GM12878 (cell line): ENCODE results near the gene PRMT2. TPM values are rescaled to one million over a fixed set of nuclear protein-coding genes. Genes with fewer than 3 reads are reported as not detected.

ENCODE experiments used
- ATAC-seq: fragments of 200-7000 bp; cut with Tn5 transposase; 3 replicates; pipeline ENCODE4 v1.9.1; 2020; ENCODE audit warnings: mild to moderate bottlenecking, moderate library complexity
- BruUV-seq: library from RNA; stranded (reverse); fragments of 400-500 nt; replicated peaks from 2 replicates; lab custom pipeline; 2021; lab: Mats Ljungman, UMichigan
- CTCF ChIA-PET: fragments of 300-600 bp; sonication (Branson Sonifier 250); formaldehyde crosslinking; extraction: SDS; loops from one replicate; lab custom pipeline; 2021; ENCODE audit warnings: inconsistent platforms; lab: Yijun Ruan, JAX
- POLR2A ChIA-PET: fragments of 350-600 bp; formaldehyde crosslinking; extraction: SDS; loops from one replicate; lab custom pipeline; 2021; ENCODE audit warnings: inconsistent platforms; lab: Charles Lee
- RAD21 ChIA-PET: fragments of 300-600 bp; sonication (Branson Sonifier 250); formaldehyde crosslinking; loops from one replicate; lab custom pipeline; 2023; ENCODE audit warnings: antibody characterized with exemption; ENCODE audit not compliant: unreplicated experiment; lab: Charles Lee
- SMC1A ChIA-PET: fragments of 300-600 bp; sonication (Branson Sonifier 250); formaldehyde crosslinking; loops from one replicate; lab custom pipeline; 2023; ENCODE audit not compliant: unreplicated experiment, uncharacterized antibody; lab: Charles Lee
- DNase-seq: peaks from one replicate; pipeline ENCODE4 v3.0.0-alpha.2; 2011; ENCODE audit warnings: low read depth, low spot score
- FAIRE-seq: peaks from 3 replicates; lab custom pipeline; 2011; peaks lifted over from hg19 to GRCh38; lab: Jason Lieb, UNC
- H2AFZ ChIP-seq: 2 replicates; pipeline ENCODE4 v1.6.0; 2011; ENCODE audit warnings: low read depth, low read length, control low read depth; ENCODE audit not compliant: control insufficient read depth
- H3K27ac ChIP-seq: 2 replicates; pipeline ENCODE4 v1.5.1; 2011; ENCODE audit warnings: control low read depth; ENCODE audit not compliant: control insufficient read depth, insufficient read depth
- H3K27me3 ChIP-seq, 2 experiments: replicated peaks in 1 of 2; 2 replicates each; pipeline versions ENCODE4 v1.6.0 to v1.6.1; 2011; ENCODE audit warnings: low read length in 1 of 2; ENCODE audit not compliant: control insufficient read depth in 2 of 2, insufficient read depth in 2 of 2
- H3K36me3 ChIP-seq, 2 experiments: 2 replicates each; pipeline ENCODE4 v1.5.1; 2011; ENCODE audit warnings: low read length in 1 of 2; ENCODE audit not compliant: control insufficient read depth in 2 of 2, insufficient read depth in 2 of 2
- H3K4me1 ChIP-seq: 2 replicates; pipeline ENCODE4 v1.6.1; 2011; ENCODE audit warnings: mild to moderate bottlenecking, low read length, moderate library complexity, mixed read lengths; ENCODE audit not compliant: control insufficient read depth, insufficient read depth
- H3K4me2 ChIP-seq: 2 replicates; pipeline ENCODE4 v1.6.0; 2011; ENCODE audit warnings: control low read depth; ENCODE audit not compliant: control insufficient read depth, insufficient read depth
- H3K4me3 ChIP-seq: fragments of 200-600 bp; sonication (generic); 2 replicates; pipeline ENCODE4 v1.5.1; 2016
- H3K79me2 ChIP-seq: 2 replicates; pipeline ENCODE4 v1.6.0; 2011; ENCODE audit warnings: low read length; ENCODE audit not compliant: control insufficient read depth, insufficient read depth
- H3K9ac ChIP-seq: 2 replicates; pipeline ENCODE4 v1.8.0; 2011; ENCODE audit warnings: low read length, control low read depth, mixed read lengths; ENCODE audit not compliant: control insufficient read depth, insufficient read depth
- H3K9me3 ChIP-seq: replicated peaks from 3 replicates; pipeline ENCODE4 v1.5.1; 2011; ENCODE audit warnings: mild to moderate bottlenecking, low read length; ENCODE audit not compliant: control insufficient read depth, insufficient read depth
- H4K20me1 ChIP-seq: 2 replicates; pipeline ENCODE4 v1.6.0; 2011; ENCODE audit not compliant: control insufficient read depth, insufficient read depth
- BACH1 ChIP-seq: fragments of 450-650 bp; IDR thresholded peaks from 2 replicates; pipeline ENCODE4 v1.6.1; 2017; ENCODE audit warnings: mild to moderate bottlenecking, borderline replicate concordance
- BCL11A ChIP-seq: IDR thresholded peaks from 2 replicates; pipeline ENCODE4 v1.6.1; 2011; ENCODE audit warnings: low read depth, low read length
- CBX5 ChIP-seq: sonication (generic); IDR thresholded peaks from 2 replicates; pipeline ENCODE4 v1.6.1; 2016; ENCODE audit warnings: low read depth, moderate library complexity, mild to moderate bottlenecking, inconsistent platforms
- CHD1 ChIP-seq: IDR thresholded peaks from 2 replicates; pipeline ENCODE4 v1.6.1; 2012; ENCODE audit warnings: low read depth, low read length, improper control_type of control experiment
- CHD4 ChIP-seq: fragments of 200-600 bp; sonication (generic); IDR thresholded peaks from 2 replicates; pipeline ENCODE4 v1.6.1; 2016; ENCODE audit warnings: mild to moderate bottlenecking
- EGR1 ChIP-seq, 2 experiments: IDR thresholded peaks; 1 replicate in 1 of 2; 2 replicates in 1 of 2; pipeline ENCODE4 v1.6.1; 2011 to 2012; ENCODE audit warnings: low read depth in 2 of 2, low read length in 2 of 2, borderline replicate concordance in 1 of 2, mild to moderate bottlenecking in 1 of 2, moderate library complexity in 1 of 2
- ETV6 ChIP-seq, 2 experiments: fragments of 450-650 bp in 1 of 2; IDR thresholded peaks in 1 of 2; conservative IDR thresholded peaks in 1 of 2; 2 replicates each; pipeline ENCODE4 v1.6.1; 2014; ENCODE audit warnings: antibody characterized with exemption in 1 of 2, borderline replicate concordance in 1 of 2, low read depth in 1 of 2, mild to moderate bottlenecking in 1 of 2, moderate library complexity in 1 of 2
- GABPA ChIP-seq: IDR thresholded peaks from 2 replicates; pipeline ENCODE4 v1.6.1; 2014; ENCODE audit warnings: antibody characterized with exemption, low read depth, mild to moderate bottlenecking, inconsistent platforms
- HDAC2 ChIP-seq: fragments of 200-600 bp; sonication (generic); IDR thresholded peaks from 2 replicates; pipeline ENCODE4 v1.6.1; 2017
- MEF2B ChIP-seq: fragments of 450-650 bp; IDR thresholded peaks from 2 replicates; pipeline ENCODE4 v1.6.1; 2018; ENCODE audit warnings: mild to moderate bottlenecking, moderate library complexity; ENCODE audit not compliant: partially characterized antibody, poor library complexity, severe bottlenecking
- POLR2A ChIP-seq: IDR thresholded peaks from 2 replicates; pipeline ENCODE4 v1.6.1; 2011; ENCODE audit warnings: low read depth, mild to moderate bottlenecking, low read length
- RCOR1 ChIP-seq: conservative IDR thresholded peaks from 2 replicates; pipeline ENCODE4 v1.6.1; 2012; ENCODE audit warnings: low read depth, low read length, improper control_type of control experiment
- SIX5 ChIP-seq: IDR thresholded peaks from 2 replicates; pipeline ENCODE4 v1.6.1; 2011; ENCODE audit warnings: mild to moderate bottlenecking, low read depth, low read length, moderate library complexity; ENCODE audit not compliant: severe bottlenecking
- YBX1 ChIP-seq: fragments of 450-650 bp; IDR thresholded peaks from 2 replicates; pipeline ENCODE4 v1.6.1; 2016; ENCODE audit warnings: antibody characterized with exemption
- ZNF217 ChIP-seq: fragments of 450-650 bp; IDR thresholded peaks from 2 replicates; pipeline ENCODE4 v1.6.1; 2017; ENCODE audit warnings: antibody characterized with exemption, mild to moderate bottlenecking
- ZNF384 ChIP-seq: IDR thresholded peaks from 2 replicates; pipeline ENCODE4 v1.6.1; 2012; ENCODE audit warnings: low read depth, mild to moderate bottlenecking, low read length, improper control_type of control experiment, borderline replicate concordance
- ZNF622 ChIP-seq: fragments of 450-650 bp; IDR thresholded peaks from 2 replicates; pipeline ENCODE4 v1.6.1; 2017; ENCODE audit warnings: mild to moderate bottlenecking, inconsistent platforms
- ZSCAN29 ChIP-seq: fragments of 450-650 bp; IDR thresholded peaks from 2 replicates; pipeline ENCODE4 v1.6.1; 2017; ENCODE audit warnings: mild to moderate bottlenecking, moderate library complexity
- WGBS: methylation state at CpG from one replicate; pipeline ENCODE4 v1.1.6; 2016; ENCODE audit warnings: low lambda C conversion rate; ENCODE audit not compliant: insufficient replicate concordance, insufficient coverage; ENCODE audit errors: missing lambda C conversion rate; 5-methylcytosine and 5-hydroxymethylcytosine counted together
- in situ Hi-C: fragments of 300-500 bp; cut with MboI; formaldehyde crosslinking; loops from 9 replicates; pipeline ENCODE4 v1.14.3; 2018; ENCODE audit warnings: mixed read lengths
- intact Hi-C: fragments of 100-400 bp; cut with micrococcal nuclease; formaldehyde crosslinking; loops from one replicate; pipeline ENCODE4 v1.14.2; 2022; ENCODE audit not compliant: unreplicated experiment
- polyA plus RNA-seq, 11 experiments: library from polyadenylated mRNA; depleted of rRNA in 4 of 11; unstranded in 6 of 11; stranded (reverse) in 5 of 11; fragments of >200 nt; fragmentation: Nextera tagmentation in 4 of 11; fragmentation: Illumina TruSeq in 1 of 11; extraction: Ambion mirVana in 4 of 11; extraction: Trizol in 1 of 11; gene quantifications; 1 replicate in 1 of 11; 2 replicates in 10 of 11; pipeline versions ENCODE4 v1.2.1 to v1.2.3, GENCODE V29; 2011 to 2016; ENCODE audit warnings: inconsistent platforms in 2 of 11, missing spikeins in 2 of 11, low read depth in 1 of 11
- total RNA-seq, 4 experiments: library from RNA; depleted of rRNA in 3 of 4; stranded (reverse); fragments of >200 nt in 3 of 4; fragmentation: Illumina TruSeq in 1 of 4; extraction: Trizol in 1 of 4; gene quantifications; 2 replicates each; pipeline versions ENCODE4 v1.2.1 to v1.2.3, GENCODE V29; 2013 to 2021
- TF ChIP-seq, protein P1 (sequence below): fragments of 450-650 bp; formaldehyde crosslinking; IDR thresholded peaks from 2 replicates; pipeline ENCODE4 v1.4.0; 2020; ENCODE audit warnings: mild to moderate bottlenecking, moderate library complexity
- TF ChIP-seq, protein P2 (sequence below): fragments of 450-650 bp; IDR thresholded peaks from 2 replicates; pipeline ENCODE4 v1.6.1; 2016; ENCODE audit warnings: mild to moderate bottlenecking

The PRMT2 gene
- total and polyA plus RNA-seq, 10 of the 15 experiments (the other 5 are each of a cell fraction or from before 2014, with no cell fraction given), result 16.1 to 48.6 (median 36.2) TPM

DNA sequence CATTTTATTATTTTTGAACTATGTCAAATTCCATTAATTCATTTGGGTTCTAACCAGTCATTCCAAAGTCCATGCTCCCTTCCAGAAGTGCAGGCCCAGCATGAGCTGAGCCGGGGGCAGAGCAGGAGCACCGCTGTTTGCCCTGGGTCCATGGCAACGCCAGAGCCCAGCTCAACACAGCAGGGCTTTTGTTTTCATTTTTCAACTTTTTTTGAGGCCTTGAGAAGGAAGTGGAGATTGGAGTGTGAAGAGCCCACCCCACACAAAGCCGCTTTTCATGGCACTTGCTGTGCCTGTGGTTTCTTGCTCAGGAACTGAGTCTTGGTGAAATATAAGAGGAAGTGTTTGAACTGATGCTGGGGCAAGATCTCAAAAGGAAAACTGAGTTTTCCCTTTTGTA lies 13.2 kb upstream of the PRMT2 start (continued):
- TF ChIP-seq ZNF384 (peak; percentile 39; the same call in 1 of the 2 replicates), YBX1 (no peak)
- TF ChIP-seq, protein P1, sequence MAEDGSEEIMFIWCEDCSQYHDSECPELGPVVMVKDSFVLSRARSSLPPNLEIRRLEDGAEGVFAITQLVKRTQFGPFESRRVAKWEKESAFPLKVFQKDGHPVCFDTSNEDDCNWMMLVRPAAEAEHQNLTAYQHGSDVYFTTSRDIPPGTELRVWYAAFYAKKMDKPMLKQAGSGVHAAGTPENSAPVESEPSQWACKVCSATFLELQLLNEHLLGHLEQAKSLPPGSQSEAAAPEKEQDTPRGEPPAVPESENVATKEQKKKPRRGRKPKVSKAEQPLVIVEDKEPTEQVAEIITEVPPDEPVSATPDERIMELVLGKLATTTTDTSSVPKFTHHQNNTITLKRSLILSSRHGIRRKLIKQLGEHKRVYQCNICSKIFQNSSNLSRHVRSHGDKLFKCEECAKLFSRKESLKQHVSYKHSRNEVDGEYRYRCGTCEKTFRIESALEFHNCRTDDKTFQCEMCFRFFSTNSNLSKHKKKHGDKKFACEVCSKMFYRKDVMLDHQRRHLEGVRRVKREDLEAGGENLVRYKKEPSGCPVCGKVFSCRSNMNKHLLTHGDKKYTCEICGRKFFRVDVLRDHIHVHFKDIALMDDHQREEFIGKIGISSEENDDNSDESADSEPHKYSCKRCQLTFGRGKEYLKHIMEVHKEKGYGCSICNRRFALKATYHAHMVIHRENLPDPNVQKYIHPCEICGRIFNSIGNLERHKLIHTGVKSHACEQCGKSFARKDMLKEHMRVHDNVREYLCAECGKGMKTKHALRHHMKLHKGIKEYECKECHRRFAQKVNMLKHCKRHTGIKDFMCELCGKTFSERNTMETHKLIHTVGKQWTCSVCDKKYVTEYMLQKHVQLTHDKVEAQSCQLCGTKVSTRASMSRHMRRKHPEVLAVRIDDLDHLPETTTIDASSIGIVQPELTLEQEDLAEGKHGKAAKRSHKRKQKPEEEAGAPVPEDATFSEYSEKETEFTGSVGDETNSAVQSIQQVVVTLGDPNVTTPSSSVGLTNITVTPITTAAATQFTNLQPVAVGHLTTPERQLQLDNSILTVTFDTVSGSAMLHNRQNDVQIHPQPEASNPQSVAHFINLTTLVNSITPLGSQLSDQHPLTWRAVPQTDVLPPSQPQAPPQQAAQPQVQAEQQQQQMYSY (CRISPR knock-in tag), result no peak
- TF ChIP-seq, protein P2, sequence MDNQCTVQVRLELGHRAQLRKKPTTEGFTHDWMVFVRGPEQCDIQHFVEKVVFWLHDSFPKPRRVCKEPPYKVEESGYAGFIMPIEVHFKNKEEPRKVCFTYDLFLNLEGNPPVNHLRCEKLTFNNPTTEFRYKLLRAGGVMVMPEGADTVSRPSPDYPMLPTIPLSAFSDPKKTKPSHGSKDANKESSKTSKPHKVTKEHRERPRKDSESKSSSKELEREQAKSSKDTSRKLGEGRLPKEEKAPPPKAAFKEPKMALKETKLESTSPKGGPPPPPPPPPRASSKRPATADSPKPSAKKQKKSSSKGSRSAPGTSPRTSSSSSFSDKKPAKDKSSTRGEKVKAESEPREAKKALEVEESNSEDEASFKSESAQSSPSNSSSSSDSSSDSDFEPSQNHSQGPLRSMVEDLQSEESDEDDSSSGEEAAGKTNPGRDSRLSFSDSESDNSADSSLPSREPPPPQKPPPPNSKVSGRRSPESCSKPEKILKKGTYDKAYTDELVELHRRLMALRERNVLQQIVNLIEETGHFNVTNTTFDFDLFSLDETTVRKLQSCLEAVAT, result 0 out of 2 replicates have a peak, but pooled peaks have one; percentile 19

DNA sequence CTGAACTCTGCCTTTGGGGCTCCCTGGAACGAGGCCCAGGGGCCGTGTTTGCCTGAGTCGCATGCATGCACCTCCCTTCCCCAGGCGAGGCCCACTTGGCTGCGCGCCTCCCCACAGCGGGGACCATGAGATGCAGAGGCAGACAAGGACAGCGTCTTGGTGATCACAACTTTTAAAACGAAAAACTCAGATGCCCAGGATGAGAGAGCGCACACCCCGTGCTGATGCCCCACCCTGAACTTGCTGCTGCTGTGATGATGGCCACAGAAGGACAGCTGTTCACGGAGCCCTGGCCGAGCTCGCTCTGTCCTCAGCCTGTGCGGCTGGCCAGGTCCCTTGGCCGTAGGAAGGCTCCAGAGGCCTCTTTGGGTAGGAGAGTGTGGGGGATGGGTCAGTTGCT lies 11.4 kb upstream of the PRMT2 start:
- intact Hi-C loops, result no loop called here
- no peak for TF ChIP-seq ZSCAN29
- TF ChIP-seq HDAC2, result no peak
- TF ChIP-seq CBX5, result no peak
- TF ChIP-seq POLR2A, result no peak
- no peak for TF ChIP-seq ETV6 (conservative IDR thresholded peaks at IDR 0.05 in 1 of 2, IDR thresholded peaks at IDR 0.05 in 1 of 2; ENCODE audit: borderline replicate concordance in 1 of 2, low read depth in 1 of 2)
- TF ChIP-seq CHD1, result no peak
- no peak for TF ChIP-seq BCL11A
- TF ChIP-seq RCOR1, result no peak
- no peak for TF ChIP-seq SIX5
- TF ChIP-seq ZNF622, result no peak
- no peak for TF ChIP-seq BACH1
- TF ChIP-seq MEF2B, result no peak
- no peak for TF ChIP-seq CHD4
- TF ChIP-seq ZNF217, result no peak
- no peak for TF ChIP-seq EGR1 (IDR thresholded peaks at IDR 0.05; ENCODE audit: borderline replicate concordance in 1 of 2, low read depth in 2 of 2, low read length in 2 of 2)
- no peak for TF ChIP-seq GABPA

More for the DNA sequence above, 11.4 kb upstream of the PRMT2 start:
- no peaks in the 10 kb centered on the region for H4K20me1 ChIP-seq
- no peak overlapping the region for H3K27ac ChIP-seq
- DNase-seq (no peak), FAIRE-seq (no peak), ATAC-seq (no peak)
- POLR2A ChIA-PET, result interaction anchor here (1.0 kb wide), 1 partner anchor 11 kb away, joined by 3 read pairs; the partner anchor contains the start of gene PRMT2
- H3K36me3 ChIP-seq, result no peaks in the 10 kb centered on the region
- CTCF ChIA-PET, result no interaction called here
- no peak overlapping the region for H3K9ac ChIP-seq
- BruUV-seq, result no TSS peak
- H3K4me1 ChIP-seq, result peaks cover 7% of the 10 kb centered on the region
- peaks cover 3% of the 10 kb centered on the region; the same call in 1 of the 3 replicates for H3K9me3 ChIP-seq
- SMC1A ChIA-PET, result no interaction called here
- no peak overlapping the region for H3K4me3 ChIP-seq
- no peaks in the 10 kb centered on the region; a peak in 1 of 4 replicates for H3K27me3 ChIP-seq
- RAD21 ChIA-PET, result no interaction called here
- no peaks in the 10 kb centered on the region for H3K79me2 ChIP-seq
- in situ Hi-C loops, result no loop called here
- no peak overlapping the region for H3K4me2 ChIP-seq
- H2AFZ ChIP-seq, result no peak overlapping the region
- WGBS, result 84% methylated on average over 16 of the region's 16 CpGs
